ENCODE data around the gene UQCRHL. TPM values are rescaled to one million over a fixed set of nuclear protein-coding genes. Genes with fewer than 3 reads are reported as not detected.

The UQCRHL gene
- total and polyA plus RNA-seq, 2 of the 4 experiments (the other 2 are of a cell fraction) = 1.4 to 2.4 TPM

DNA sequence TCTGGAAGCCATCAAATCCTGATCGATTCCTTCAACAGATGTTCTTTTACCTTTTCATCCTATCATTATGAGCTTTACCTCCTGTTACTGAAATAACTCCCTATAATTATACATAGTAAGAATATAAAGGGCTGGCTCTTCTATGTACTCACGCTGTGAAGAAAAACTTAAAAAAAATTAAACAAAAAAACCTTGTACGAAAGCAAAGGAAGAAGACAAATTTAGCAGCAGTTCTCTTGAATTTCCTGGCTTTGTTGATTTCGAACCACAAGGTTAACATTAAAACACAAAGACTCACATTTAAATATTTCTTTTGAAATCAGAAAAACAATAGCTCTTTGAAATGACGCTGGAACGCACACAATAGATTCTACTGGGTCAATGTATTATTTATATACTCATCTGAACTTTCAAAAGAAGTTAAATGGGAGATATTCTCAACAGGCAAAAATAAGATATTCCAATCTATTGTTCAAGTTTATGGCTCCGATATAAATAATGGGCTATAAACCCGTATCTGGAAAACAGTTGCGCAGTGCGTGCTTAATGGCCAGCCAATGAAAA lies 26.5 kb upstream of the UQCRHL start:
- no TSS peak for BruUV-seq (replicated peaks)
- Histone ChIP-seq H3K56ac (ENCODE audit: extremely low read depth, insufficient read depth, low read length) (peak overlapping the region; percentile 68; the same call in 1 of the 2 replicates), H4K5ac (ENCODE audit: low read depth, low read length) (no peak overlapping the region), H4K91ac (ENCODE audit: insufficient read depth, low read depth, low read length) (no peak overlapping the region), H4K20me1 (ENCODE audit: insufficient read depth, low read length) (no peaks in the 10 kb centered on the region), H3K9me1 (ENCODE audit: insufficient read depth, low read length) (no peaks in the 10 kb centered on the region; the same call in 1 of the 2 replicates), H3K4me1 (ENCODE audit: control insufficient read depth, insufficient read depth, low read length) (peaks cover 2% of the 10 kb centered on the region; the same call in 1 of the 2 replicates), H3K4me3 (ENCODE audit: insufficient read depth, low read depth, low read length) (peak overlapping the region; percentile 68), H3K27me3 (ENCODE audit: control insufficient read depth, insufficient read depth, low read length) (no peaks in the 10 kb centered on the region), H3K9me3 (ENCODE audit: control insufficient read depth, insufficient read depth, low read length) (no peaks in the 10 kb centered on the region), H3K18ac (ENCODE audit: low read depth, low read length) (no peak overlapping the region), H3K23ac (ENCODE audit: low read depth, low read length) (no peak overlapping the region), H3K14ac (replicated peaks; ENCODE audit: low read depth, low read length) (no peak overlapping the region; the same call in 1 of the 2 replicates), H3K27ac (ENCODE audit: insufficient read depth, low read length) (peak overlapping the region; percentile 28; the same call in 1 of the 2 replicates), H2BK15ac (ENCODE audit: low read depth, low read length) (no peak overlapping the region), H2AK5ac (ENCODE audit: low read depth, low read length) (no peak overlapping the region), H3K79me1 (ENCODE audit: low read depth in 1 of 2, low read length in 2 of 2) (peaks cover 5 to 24% of the 10 kb centered on the region in 2 experiments; a peak in 3 of 4 replicates), H3K9ac (ENCODE audit: low read depth, low read length) (peak overlapping the region; percentile 81), H2BK120ac (ENCODE audit: low read depth, low read length) (no peak overlapping the region), H2AK9ac (replicated peaks; ENCODE audit: low read depth, low read length, poor library complexity) (no peak overlapping the region), H2AFZ (replicated peaks; ENCODE audit: low read length, poor library complexity) (peak overlapping the region; percentile 98), H2BK20ac (ENCODE audit: low read depth, low read length) (no peak overlapping the region), H3K4me2 (ENCODE audit: low read depth, low read length) (peak overlapping the region; percentile 69), H3K36me3 (ENCODE audit: control insufficient read depth, insufficient read depth, low read length) (no peaks in the 10 kb centered on the region), H2BK5ac (ENCODE audit: low read depth, low read length, poor library complexity, severe bottlenecking) (peak overlapping the region; percentile 61), H4K8ac (ENCODE audit: low read depth in 2 of 2, low read length in 2 of 2) (peak overlapping the region; percentile 2 to 67; a peak in 3 of 4 replicates), H3K4ac (ENCODE audit: low read depth, low read length) (no peak overlapping the region)
- intact Hi-C loops (cut with micrococcal nuclease) = loop anchor here (2.0 kb wide), 1 partner anchor 35 kb away; no protein-coding TSS in a partner anchor
- ATAC-seq (ENCODE audit: low read depth) = peak; percentile 35; the same call in 1 of the 2 replicates
- DNase-seq = no peak
- TF ChIP-seq CEBPB (IDR thresholded peaks at IDR 0.05; ENCODE audit: low read depth, low read length) (peak; percentile 47; the same call in 1 of the 2 replicates), BHLHE40 (IDR thresholded peaks at IDR 0.05; ENCODE audit: low read depth, low read length) (no peak)
- POLR2A ChIA-PET (ENCODE audit: unreplicated experiment) = interaction anchor here (0.6 to 0.9 kb wide), 2 partner anchors 89 to 97 kb away, joined by 5 to 21 read pairs; no protein-coding TSS in a partner anchor
- CTCF ChIA-PET = interaction anchor here (0.6 to 1.3 kb wide), 2 partner anchors 19 to 27 kb away, joined by 3 to 6 read pairs; no protein-coding TSS in a partner anchor
- 0% methylated on average over 3 of the region's 10 CpGs; no CpG with 5 or more reads in 1 of the 2 experiments for WGBS, 2 experiments (ENCODE audit: extremely low coverage in 2 of 2, insufficient read length in 1 of 2)
- in situ Hi-C loops (cut with MboI; ENCODE audit: low sequenced_read_pairs) = no loop called here
- dilution Hi-C loops (cut with HindIII; ENCODE audit: low sequenced_read_pairs, unreplicated experiment) = no loop called here

Data from IMR-90 (cell line).